GM19468 (cell line): ENCODE results near the gene EPHB3.

Experiments
- ATAC-seq: cut with Tn5 transposase; IDR thresholded peaks from one replicate; pipeline ENCODE4 v1.9.1; 2021; ENCODE audit warnings: mild to moderate bottlenecking, moderate library complexity, moderate number of reproducible peaks; ENCODE audit not compliant: unreplicated experiment; ENCODE audit errors: extremely low read depth

Gene EPHB3

DNA sequence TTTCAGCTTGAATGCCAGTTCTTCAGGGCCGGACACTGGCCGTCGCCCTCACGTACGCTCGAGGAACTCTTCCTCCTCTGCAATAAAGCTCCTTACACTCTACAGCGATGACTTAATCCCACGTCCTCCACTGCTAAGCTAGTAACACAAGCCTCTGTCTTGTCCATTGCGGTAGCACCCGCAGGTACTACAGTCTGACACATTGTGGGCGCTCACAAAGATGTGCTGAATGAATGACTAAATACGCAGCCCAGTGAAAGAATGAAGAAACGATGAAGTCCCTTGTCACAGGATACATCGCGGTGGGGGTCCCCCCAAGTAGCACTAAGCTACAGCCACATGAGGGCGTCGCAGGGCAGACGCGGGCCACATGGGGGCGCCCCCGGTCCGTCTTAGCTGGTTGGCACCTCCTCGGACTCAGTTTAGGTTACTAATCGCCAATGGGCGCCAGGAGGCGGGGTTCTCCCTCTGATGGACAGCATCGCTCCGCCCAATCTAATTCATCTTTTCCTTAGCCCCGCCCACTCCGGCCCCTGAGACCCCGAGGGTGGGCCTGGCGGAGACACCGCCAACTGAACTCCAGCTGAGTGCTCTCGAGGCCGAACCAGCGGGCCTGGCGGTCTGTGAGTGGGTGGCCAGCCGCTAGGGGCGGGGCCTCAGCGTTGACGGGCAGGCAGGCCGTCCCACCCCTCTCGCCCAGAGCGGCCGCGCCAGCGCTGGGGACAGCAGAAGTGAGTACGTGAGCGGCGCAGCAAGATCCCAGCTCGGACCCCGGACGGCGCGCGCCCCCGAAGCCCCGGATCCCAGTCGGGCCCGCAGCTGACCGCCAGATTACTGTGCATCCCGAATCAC, at the start of gene EPHB3:
Gene EPHB3 (plus strand): TSS at position 725 of the 852 bp plus-strand sequence. CDS start 451 bp downstream, outside the sequence.
- ATAC-seq: peak; percentile 71

DNA sequence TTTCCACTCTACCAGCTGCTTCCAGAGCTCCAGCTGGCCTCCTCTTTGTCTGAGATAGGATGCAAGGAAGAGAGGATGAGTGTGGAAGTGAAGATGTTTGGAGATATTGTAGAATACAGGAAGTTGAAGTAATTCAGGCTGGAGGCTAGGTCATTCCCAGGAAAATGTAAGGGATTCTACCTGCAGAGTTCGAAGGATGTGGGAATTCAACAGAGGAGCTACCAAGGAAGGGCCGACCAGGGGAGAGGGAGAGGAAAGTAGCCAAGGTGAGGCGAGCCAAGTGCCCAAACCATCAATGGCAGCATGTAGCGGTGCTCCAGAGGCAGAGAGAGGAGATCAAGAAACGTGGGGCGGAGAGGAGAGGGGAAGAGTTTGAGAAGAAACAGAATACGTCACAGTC, 49.0 kb upstream of the EPHB3 start:
- no peak for ATAC-seq

DNA sequence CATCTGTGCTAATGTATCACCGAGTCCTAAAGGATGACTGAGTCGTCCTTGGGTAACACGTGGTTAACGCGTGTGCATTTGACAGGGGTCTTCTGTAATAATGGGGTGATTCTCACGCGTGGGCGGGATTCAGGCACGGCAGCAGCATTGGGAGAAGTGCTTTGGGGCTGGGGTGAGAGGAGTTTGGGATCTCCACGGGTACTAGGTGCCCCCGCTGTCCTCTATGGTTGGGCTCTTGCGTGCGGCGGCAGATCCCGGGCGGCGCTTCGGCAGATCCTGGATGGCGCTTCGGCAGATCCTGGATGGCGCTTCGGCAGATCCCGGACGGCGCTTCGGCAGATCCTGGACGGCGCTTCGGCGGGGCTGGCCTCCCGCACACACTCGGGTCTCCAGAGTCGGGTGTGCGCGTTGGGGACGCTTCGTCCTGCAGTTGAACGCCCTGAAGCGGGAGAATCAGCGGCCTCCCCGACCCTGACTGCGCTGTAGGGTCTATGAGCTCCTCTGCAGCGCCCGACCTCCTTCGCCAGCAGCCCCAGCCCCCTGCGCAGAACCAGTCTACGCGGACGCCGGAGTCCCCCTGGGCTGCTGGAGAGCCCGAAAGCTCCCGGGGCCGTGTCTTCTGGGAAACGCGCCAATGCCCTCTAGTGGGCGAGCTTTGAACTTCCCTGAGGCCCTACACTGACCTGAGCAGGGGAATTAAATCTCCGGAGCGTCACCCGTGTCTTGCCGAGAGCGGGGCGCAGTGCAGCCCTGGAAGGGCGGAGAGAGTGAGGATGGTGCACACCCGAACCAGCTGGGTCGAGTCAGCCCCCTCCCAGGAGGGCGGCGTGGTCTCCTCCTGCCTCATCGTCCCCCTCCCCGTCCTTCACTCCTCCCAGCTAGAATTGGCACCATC, 48.1 kb upstream of the EPHB3 start:
- no peak for ATAC-seq

- ATAC-seq: no peak
These were observed 47.5 kb upstream of the EPHB3 start for GRCh38 chr3:184514171-184514490.

DNA sequence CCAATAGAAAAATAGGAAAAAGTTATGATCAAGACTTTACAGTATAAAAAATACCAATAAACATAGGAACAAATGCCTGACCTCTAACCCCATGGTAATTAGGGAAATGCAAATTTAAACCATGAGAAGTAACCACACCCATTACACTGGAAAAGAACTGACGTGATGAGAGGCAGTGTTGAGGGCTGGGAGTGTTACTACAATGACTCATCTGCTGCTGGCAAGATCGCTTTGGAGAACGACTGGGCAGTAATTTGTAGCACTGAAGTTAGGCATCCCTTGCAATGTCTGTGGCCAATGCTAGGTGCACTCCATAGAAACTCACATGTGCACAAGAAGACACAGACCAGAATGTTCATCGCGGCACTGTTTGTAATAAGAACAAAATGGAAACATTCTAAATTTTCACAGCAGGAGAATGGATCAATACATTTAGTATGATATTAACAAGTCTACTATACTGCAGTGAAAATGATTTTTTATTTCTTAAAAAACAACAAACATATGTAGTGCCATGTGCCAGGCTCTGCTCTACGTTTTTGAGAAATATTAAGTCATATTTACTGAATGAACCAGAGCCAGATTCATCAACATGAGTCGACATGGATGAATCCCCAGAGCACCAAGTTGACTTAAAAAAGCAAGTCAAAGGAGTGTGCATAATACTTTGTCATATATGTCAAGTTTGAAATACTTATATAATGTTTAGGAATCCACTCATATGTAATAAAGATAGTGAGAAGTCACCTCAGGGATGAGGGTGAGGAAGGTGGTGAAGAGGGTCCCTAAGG, 37.6 kb upstream of the EPHB3 start:
- no peak for ATAC-seq

DNA sequence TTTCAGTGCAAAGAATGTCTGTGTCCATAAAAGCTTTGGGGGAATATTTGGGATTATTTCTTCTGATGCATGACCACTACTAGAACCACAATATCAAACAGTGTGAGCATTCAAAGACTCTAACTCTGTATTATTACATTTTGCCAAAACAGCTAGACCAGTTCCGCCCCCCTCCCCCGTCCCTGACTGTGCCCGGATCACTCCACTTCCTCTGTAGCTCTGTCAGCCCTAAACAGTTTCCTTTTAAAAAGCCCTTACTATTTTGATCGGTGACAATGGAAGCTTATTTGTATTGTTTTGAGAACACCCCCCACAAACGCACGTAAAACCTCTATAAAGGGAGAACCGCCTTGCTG, 36.6 kb upstream of the EPHB3 start:
- ATAC-seq: no peak

- no peak for ATAC-seq
These were observed 36.1 kb upstream of the EPHB3 start for GRCh38 chr3:184525337-184526087.

GRCh38 chr3:184526088-184526433, 35.5 kb upstream of the EPHB3 start:
- no peak for ATAC-seq

DNA sequence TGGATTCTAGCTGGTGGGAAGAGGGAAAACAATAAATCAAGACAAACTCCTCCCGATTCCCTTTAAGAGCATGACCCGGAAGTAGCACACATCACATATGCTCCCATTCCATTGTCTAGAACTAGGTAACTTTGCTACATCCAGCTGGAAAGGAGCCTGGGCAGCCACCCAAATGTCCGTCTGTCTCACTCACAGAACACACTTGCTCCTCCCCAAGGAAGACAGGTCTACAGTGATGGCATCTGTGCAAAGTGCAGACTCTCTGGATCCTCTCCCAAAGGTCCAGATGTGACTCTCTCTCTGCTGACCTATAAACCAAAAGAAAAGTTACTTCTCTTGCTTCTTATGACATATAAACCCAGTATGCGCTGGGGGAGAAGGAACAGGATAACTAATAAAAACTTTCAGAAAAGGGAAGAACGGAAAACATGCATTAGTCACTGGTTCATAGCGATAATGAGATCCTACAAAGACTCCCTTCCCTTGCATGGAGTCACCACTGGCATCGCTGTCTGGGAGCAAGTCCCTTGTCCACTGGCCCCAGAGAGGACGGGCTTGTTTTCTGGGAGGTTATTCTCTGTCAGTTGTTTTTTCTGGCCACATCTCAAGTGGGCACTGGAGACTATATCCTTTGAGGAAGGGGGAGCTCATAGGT, 29.8 kb upstream of the EPHB3 start:
- no peak for ATAC-seq

- ATAC-seq: no peak
These were observed 28.4 kb upstream of the EPHB3 start for GRCh38 chr3:184532940-184533732.

GRCh38 chr3:184537885-184538665, 23.5 kb upstream of the EPHB3 start:
- no peak for ATAC-seq

DNA sequence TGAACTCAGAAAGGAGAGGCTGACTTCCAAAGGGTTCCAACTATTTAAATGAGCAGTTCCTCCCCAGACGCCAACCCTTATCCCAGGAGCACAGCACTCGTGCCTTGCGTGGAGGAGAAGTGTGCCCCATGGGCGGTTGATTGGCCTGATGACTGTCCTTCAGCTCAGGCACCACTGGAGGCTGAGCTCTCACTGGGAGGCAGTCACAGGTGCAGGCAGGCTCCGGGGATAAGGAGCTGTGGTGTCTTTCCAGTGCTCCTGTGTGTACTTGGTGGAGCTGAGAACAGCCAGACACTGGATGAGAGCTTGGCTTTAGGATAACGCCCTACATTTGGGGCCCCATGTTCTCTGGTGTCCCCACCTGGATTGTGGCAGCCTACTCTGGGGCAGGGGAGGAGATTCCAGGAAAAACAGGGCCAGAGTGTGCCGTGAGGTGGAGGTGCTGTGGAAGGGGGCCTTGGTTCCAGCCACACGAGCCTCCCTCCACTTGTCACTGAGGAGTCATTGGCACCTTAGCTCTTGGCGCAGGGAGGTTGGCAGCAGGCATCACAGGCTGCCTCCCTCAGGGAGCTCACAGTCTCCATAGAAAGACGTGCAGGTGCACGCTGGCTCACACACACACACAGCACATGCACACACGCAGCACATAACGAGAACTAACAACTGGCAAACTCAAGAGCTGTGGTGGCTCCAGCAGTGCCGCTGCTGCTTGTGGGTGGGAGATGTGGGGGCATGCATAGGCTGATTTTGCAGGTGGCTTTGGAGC, 22.7 kb upstream of the EPHB3 start:
- no peak for ATAC-seq

DNA sequence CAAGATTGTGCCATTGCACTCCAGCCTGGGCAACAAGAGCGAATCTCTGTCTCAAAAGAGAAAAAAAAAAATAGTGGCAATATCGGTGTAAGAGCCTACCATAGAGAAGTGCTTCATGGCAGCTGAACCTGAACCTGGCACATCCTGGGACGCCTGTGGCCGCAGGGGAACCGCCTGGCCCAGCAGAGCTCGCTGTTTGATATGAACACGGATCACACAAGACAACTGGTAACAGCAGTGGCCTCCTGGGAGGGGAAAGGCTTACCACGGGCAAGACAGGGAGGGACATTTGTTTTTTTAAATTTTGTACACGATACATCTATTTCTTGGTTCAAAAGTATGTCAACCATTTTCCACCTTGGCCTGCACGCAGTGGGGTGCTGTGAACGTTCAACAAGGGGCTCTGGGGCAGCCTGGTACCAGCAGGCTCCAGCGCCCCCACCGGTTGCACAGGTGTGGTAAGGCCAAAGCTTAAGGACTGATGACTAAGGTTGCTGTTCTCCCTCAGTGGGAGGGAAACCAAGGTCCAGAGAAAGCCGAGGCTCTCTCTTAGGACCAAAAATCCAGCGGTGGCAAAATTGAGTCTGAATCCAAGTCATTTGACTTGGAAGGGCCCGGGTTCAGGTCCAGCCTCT, 21.7 kb upstream of the EPHB3 start:
- no peak for ATAC-seq

- no peak for ATAC-seq
These were observed 20.6 kb upstream of the EPHB3 start for GRCh38 chr3:184540777-184541681.

DNA sequence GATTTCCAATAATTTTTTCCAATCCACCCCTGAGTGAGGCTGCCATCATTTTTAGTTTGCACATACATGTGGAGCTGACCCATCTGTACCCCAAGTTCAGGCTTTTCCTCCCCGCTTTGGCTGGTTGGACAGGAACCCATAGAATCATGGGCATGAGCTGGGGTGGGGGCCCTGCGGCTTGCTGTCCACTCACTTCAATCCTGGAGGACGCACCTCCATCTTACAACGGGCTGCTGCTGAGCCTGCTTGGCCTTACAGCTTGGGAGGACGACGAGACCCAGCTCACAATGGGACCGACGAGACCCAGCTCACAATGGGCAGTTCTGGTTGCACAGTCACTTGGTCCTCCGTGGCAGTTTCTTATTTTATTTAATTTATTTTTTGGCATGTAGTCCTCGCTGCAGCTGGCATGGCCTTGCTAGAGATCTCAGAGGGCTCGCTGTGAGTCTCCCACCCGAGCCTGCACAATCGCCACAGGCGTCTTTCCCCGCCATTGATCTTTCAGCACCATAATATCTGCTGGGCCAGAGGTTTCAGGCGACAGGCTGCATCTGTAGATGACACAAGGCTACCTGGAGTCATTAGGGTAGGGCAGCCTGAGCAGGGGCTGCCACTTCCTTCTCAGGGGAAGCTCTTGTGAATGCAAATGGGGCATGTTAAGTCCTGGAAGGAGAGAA, 19.6 kb upstream of the EPHB3 start:
- ATAC-seq: no peak
